ENCODE data around the gene PIM3.

Gene PIM3

DNA sequence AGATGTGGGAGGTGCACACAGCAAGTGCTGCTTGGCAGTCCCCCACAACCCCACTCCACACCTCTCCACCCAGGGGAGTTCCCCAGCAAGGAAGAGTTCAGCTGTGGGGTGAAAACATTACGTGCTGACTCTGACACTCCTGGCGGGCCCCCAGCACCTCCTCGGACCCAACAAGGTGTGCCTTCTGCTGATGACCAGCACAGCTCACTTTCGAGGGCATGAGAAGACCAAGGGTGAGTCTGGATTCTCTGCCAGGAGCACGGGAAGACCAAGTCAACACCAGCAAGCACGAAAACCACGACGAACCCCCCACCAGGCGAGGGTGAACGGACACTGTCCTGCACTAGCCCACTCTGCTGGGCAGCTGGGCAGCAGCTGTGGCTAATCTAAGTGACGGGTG lies 43.7 kb upstream of the PIM3 start:
- H3K4me3 ChIP-seq (ENCODE audit: low read length), result no peak overlapping the region
- DNase-seq (ENCODE audit: low read depth), result no peak
- TF ChIP-seq, protein P1, sequence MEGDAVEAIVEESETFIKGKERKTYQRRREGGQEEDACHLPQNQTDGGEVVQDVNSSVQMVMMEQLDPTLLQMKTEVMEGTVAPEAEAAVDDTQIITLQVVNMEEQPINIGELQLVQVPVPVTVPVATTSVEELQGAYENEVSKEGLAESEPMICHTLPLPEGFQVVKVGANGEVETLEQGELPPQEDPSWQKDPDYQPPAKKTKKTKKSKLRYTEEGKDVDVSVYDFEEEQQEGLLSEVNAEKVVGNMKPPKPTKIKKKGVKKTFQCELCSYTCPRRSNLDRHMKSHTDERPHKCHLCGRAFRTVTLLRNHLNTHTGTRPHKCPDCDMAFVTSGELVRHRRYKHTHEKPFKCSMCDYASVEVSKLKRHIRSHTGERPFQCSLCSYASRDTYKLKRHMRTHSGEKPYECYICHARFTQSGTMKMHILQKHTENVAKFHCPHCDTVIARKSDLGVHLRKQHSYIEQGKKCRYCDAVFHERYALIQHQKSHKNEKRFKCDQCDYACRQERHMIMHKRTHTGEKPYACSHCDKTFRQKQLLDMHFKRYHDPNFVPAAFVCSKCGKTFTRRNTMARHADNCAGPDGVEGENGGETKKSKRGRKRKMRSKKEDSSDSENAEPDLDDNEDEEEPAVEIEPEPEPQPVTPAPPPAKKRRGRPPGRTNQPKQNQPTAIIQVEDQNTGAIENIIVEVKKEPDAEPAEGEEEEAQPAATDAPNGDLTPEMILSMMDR (conservative IDR thresholded peaks at IDR 0.05; ENCODE audit: low read length), result no peak

DNA sequence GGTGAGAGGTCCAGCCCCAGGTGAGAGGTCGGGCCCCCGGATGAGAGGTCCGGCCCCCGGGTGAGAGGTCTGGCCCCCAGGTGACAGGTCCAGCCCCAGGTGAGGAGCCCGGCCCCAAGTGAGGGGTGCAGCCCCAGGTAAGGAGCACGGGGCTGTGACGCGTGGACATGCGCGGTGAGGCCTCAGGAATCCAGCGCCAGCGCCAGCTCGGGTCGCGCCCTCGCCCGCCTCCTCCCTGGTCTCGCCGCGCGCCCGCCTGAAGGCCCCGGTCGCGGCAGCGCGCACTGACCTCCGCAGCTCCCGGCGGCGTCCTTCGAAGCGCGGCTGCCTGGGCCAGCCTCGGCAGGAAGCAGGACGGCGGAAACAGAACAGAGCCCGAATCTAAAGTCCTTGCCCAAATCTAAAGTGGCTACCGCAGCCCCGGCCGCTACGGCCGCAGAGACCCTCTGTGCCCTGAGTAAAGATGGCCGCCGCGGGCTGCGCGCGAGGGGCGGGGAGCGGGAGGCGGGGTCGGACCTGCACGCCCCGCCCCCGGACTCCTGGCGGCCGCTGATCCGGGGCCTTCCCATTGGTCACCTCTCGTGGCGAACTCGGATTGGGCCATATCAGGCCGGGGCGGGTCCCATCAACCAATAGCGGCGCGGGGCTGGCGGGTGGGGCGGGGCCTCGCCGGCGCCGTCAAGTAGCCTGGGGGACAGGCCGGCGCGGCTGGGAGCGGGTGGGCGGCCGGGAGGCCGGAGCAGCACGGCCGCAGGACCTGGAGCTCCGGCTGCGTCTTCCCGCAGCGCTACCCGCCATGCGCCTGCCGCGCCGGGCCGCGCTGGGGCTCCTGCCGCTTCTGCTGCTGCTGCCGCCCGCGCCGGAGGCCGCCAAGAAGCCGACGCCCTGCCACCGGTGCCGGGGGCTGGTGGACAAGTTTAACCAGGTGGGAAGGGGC lies 42.3 kb upstream of the PIM3 start, which contains the start of the genes ALG12 and CRELD2:
TSS of gene ALG12 (minus strand) at position 465 of the 937 bp plus-strand sequence. CDS start 4,673 bp downstream, outside the sequence.
TSS of gene CRELD2 (plus strand) at position 661 of the 937 bp plus-strand sequence. CDS start at position 797, 136 bp downstream.
- peak; percentile 96 for DNase-seq (ENCODE audit: low read depth)
- H3K4me3 ChIP-seq (ENCODE audit: low read length), result peak within 1 kb of the TSS; percentile 75
- TF ChIP-seq, protein P1 (conservative IDR thresholded peaks at IDR 0.05; ENCODE audit: low read length), result no peak

DNA sequence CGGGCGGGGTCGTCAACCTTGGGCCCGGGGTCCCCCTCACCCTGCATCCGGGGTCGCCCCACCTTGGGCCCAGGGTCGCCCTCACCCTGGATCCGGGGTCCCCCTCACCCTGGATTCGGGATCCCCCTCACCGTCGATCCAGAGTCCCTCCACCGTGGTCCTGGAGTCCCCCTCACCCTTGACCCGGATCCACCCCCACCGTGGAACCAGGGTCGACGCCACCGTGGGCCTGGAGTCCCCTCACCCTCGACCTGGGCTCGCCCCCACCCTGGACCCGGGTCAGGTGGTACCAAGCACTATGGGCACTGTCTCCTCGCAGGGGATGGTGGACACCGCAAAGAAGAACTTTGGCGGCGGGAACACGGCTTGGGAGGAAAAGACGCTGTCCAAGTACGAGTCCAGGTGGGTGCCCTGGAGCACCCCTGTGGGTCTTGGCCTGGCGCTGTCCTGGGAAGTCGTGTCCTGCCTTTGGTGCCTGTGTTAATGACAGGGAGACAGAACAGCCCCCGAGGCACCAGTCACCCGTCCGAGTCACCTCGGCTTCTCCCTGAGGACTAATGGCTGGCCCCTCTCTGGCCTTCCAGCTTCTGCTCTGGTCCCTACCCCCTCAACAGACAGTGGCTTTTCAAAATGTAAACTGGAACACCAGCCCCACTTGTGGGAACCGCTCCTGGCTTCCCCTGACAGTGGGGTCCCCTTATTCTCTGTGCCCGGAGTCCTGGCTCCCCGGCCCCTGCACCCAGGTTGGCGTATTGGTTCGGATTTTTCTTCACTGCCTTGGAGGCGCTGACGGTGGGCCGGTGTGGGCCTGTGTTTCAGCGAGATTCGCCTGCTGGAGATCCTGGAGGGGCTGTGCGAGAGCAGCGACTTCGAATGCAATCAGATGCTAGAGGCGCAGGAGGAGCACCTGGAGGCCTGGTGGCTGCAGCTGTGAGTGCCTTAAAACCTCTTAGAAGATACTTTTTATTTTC lies 41.4 kb upstream of the PIM3 start:
- TF ChIP-seq, protein P1 (conservative IDR thresholded peaks at IDR 0.05; ENCODE audit: low read length), result no peak
- no peak for DNase-seq (ENCODE audit: low read depth)
- peak overlapping the region; percentile 67 for H3K4me3 ChIP-seq (ENCODE audit: low read length)

DNA sequence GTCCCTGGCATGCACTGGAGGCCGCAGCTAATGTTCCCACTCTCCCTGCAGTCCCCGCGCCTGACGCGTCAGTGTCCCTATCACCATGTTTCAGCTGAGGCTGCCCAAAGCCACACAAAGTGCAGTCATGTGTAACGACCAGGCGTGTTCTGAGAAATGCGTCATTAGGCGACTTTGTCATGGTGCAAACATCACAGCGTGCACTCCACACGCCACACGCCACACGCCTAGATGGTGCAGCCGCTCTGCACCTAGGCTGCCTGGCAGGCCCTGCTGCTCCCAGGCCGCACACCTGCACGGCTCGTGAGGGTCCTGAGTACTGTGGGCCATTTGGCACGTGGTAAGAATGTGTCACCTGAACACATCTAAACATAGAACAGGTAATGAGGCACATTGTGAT lies 39.7 kb upstream of the PIM3 start:
- TF ChIP-seq, protein P1 (conservative IDR thresholded peaks at IDR 0.05; ENCODE audit: low read length), result no peak
- no peak for DNase-seq (ENCODE audit: low read depth)
- H3K4me3 ChIP-seq (ENCODE audit: low read length), result no peak overlapping the region

DNA sequence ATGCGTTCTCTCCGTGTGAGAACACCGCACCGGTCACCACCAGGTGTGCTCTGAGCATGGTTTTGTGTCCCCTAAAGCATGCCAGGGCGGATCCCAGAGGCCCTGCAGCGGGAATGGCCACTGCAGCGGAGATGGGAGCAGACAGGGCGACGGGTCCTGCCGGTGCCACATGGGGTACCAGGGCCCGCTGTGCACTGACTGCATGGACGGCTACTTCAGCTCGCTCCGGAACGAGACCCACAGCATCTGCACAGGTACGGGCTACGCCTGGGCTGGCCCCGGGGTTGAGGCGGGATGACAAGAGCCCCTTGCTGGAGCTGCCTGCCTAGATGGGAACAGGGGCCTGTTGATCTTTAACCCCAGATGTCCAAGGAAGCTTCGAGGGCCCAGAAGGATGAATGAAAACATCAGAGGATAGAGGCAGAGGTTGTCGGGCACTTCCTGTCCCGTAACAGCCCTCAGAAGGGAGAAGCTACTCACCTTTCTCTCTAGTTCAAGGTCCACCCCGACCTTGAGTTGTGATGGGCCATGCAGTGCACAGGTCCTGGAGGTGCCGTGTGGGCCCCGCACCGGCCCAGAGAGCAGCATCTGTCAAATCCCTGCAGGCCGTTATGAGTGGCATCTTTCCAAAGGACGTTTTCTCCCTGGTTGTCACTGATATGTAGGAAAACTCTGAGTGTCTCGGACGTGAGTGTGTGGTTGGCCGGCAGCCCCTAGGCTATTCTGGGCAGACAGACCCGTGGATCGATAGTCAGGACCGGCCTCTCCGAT lies 38.9 kb upstream of the PIM3 start:
- DNase-seq (ENCODE audit: low read depth), result no peak
- TF ChIP-seq, protein P1 (conservative IDR thresholded peaks at IDR 0.05; ENCODE audit: low read length), result no peak
- no peak overlapping the region for H3K4me3 ChIP-seq (ENCODE audit: low read length)

DNA sequence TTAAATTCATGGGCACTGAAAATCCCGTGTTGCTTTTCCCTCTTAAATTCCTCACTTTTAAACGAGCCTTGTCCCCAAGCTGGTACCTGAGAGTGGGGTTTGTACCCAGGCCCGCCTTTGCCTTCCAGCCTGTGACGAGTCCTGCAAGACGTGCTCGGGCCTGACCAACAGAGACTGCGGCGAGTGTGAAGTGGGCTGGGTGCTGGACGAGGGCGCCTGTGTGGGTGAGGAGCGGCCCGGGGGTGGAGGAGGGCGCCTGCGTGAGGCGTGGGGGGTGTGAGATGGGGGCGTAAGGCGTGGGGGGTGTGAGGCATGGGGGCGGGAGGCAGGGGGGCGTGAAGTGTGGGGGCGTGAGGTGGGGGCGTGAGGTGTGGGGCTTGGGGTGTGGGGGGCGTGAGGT lies 38.1 kb upstream of the PIM3 start:
- no peak overlapping the region for H3K4me3 ChIP-seq (ENCODE audit: low read length)
- no peak for DNase-seq (ENCODE audit: low read depth)
- TF ChIP-seq, protein P1 (conservative IDR thresholded peaks at IDR 0.05; ENCODE audit: low read length), result no peak

Data from AG10803 (cell line).